WERI-Rb-1 (cell line): ENCODE measurements around the gene A1CF.
"Not testable (repeated sequence)": the region's sequence is repeated elsewhere in the genome, so short reads cannot be mapped to it uniquely, and the experiment has no call there.

ENCODE experiments used
- DNase-seq: peaks from one replicate; pipeline ENCODE4 v3.0.0-alpha.2; 2020
- H3K27ac ChIP-seq: fragments of 250-450 bp; sonication (Bioruptor Pico); 2 replicates; pipeline ENCODE4 v1.5.1; 2020; ENCODE audit warnings: mild to moderate bottlenecking, moderate library complexity
- H3K27me3 ChIP-seq: fragments of 250-450 bp; sonication (Bioruptor Pico); 2 replicates; pipeline ENCODE4 v1.5.1; 2021; ENCODE audit warnings: mild to moderate bottlenecking, low read depth, moderate library complexity; ENCODE audit not compliant: insufficient read depth, severe bottlenecking
- H3K36me3 ChIP-seq: fragments of 250-450 bp; sonication (Bioruptor Pico); 2 replicates; pipeline ENCODE4 v1.5.1; 2020; ENCODE audit warnings: mild to moderate bottlenecking, moderate library complexity
- H3K4me3 ChIP-seq: 2 replicates; pipeline ENCODE4 v1.5.1; 2011; ENCODE audit warnings: low read depth, mild to moderate bottlenecking, control low read depth, low read length
- H3K9me3 ChIP-seq: fragments of 250-450 bp; sonication (Bioruptor Pico); 2 replicates; pipeline ENCODE4 v1.5.1; 2021; ENCODE audit warnings: mild to moderate bottlenecking, moderate library complexity; ENCODE audit not compliant: severe bottlenecking
- TF ChIP-seq, protein P1 (sequence below): IDR thresholded peaks from 2 replicates; pipeline ENCODE4 v1.5.1; 2011; ENCODE audit warnings: low read depth, mild to moderate bottlenecking, control low read depth, inconsistent platforms, low read length

The A1CF gene

DNA sequence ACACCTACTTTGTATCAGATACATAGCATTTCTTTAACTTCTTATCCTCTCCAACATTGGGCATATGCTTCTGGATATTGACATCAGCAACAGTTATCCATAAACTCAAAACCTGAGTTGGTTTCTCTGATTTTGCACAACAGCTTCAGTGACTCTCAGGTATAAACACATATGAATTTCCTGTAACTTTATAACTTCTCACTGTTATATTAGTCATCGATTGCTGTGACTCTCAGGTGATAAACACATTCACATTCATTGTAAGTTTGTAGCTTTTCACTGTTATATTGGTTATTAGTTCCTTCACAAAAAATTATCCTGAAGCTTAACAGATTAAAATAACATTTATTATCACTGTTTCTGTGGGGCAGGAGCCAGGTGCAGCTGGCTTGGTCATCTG, 88.7 kb downstream of the A1CF start:
- H3K9me3 ChIP-seq: no peaks in the 10 kb centered on the region
- H3K27me3 ChIP-seq: no peaks in the 10 kb centered on the region
- no peak overlapping the region for H3K27ac ChIP-seq
- no peaks in the 10 kb centered on the region for H3K36me3 ChIP-seq
- H3K4me3 ChIP-seq: no peak overlapping the region
- DNase-seq: no peak
- TF ChIP-seq, protein P1, sequence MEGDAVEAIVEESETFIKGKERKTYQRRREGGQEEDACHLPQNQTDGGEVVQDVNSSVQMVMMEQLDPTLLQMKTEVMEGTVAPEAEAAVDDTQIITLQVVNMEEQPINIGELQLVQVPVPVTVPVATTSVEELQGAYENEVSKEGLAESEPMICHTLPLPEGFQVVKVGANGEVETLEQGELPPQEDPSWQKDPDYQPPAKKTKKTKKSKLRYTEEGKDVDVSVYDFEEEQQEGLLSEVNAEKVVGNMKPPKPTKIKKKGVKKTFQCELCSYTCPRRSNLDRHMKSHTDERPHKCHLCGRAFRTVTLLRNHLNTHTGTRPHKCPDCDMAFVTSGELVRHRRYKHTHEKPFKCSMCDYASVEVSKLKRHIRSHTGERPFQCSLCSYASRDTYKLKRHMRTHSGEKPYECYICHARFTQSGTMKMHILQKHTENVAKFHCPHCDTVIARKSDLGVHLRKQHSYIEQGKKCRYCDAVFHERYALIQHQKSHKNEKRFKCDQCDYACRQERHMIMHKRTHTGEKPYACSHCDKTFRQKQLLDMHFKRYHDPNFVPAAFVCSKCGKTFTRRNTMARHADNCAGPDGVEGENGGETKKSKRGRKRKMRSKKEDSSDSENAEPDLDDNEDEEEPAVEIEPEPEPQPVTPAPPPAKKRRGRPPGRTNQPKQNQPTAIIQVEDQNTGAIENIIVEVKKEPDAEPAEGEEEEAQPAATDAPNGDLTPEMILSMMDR: no peak

- no peaks in the 10 kb centered on the region for H3K27me3 ChIP-seq
- H3K4me3 ChIP-seq: no peak overlapping the region
- DNase-seq: no peak
- H3K27ac ChIP-seq: no peak overlapping the region
- no peaks in the 10 kb centered on the region for H3K9me3 ChIP-seq
- TF ChIP-seq, protein P1: no peak
- no peaks in the 10 kb centered on the region for H3K36me3 ChIP-seq
Measured at GRCh38 chr10:50794490-50794889, 90.9 kb downstream of the A1CF start.

- no peak overlapping the region for H3K27ac ChIP-seq
- TF ChIP-seq, protein P1: no peak
- no peak overlapping the region for H3K4me3 ChIP-seq
- H3K27me3 ChIP-seq: no peaks in the 10 kb centered on the region
- DNase-seq: no peak
- H3K36me3 ChIP-seq: no peaks in the 10 kb centered on the region
- H3K9me3 ChIP-seq: no peaks in the 10 kb centered on the region
Measured at GRCh38 chr10:50788951-50789945, 96.2 kb downstream of the A1CF start.

DNA sequence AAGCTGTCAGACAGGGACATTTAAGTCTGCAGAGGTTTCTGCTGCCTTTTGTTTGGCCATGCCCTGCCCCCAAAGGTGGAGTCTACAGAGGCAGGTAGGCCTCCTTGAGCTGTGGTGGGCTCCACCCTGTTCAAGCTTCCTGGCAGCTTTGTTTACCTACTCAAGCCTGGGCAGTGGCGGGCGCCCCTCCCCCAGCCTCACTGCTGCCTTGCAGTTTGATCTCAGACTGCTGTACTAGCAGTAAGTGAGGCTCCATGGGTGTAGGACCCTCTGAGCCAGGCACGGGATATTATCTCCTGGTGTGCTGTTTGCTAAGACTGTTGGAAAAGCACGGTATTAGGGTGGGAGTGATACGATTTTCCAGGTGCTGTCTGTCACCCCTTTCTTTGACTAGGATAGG, 97.5 kb downstream of the A1CF start:
- H3K4me3 ChIP-seq, H3K36me3 ChIP-seq, DNase-seq, H3K9me3 ChIP-seq, H3K27ac ChIP-seq, H3K27me3 ChIP-seq: not testable (repeated sequence)

GRCh38 chr10:50782017-50782416, 103.4 kb downstream of the A1CF start:
- H3K27ac ChIP-seq, DNase-seq, H3K4me3 ChIP-seq, H3K27me3 ChIP-seq, H3K9me3 ChIP-seq, H3K36me3 ChIP-seq: not testable (repeated sequence)

DNA sequence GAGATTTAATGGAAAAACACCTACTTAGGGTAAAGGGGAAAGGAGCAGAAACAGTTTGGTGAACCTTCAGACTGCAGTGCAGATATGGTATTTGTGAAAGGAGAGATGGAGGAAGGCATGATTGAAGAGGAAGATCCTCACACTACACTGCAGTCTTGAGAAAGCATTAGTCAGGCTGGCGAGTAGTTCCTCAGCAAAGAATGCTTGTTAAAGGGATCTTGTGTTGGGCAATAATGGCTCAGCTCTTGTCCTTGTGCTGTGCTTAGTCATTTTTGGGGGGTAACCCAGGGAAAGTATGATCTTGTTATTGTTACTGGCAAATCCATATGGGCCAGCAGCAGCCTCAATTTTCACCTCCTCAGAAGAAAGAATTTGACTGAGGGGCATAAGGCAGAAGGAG, 105.4 kb downstream of the A1CF start:
- H3K9me3 ChIP-seq, H3K27me3 ChIP-seq, H3K27ac ChIP-seq, DNase-seq, H3K36me3 ChIP-seq, H3K4me3 ChIP-seq: not testable (repeated sequence)

GRCh38 chr10:50774868-50775267, 110.6 kb downstream of the A1CF start:
- DNase-seq, H3K9me3 ChIP-seq, H3K36me3 ChIP-seq, H3K4me3 ChIP-seq, H3K27ac ChIP-seq, H3K27me3 ChIP-seq: not testable (repeated sequence)

DNA sequence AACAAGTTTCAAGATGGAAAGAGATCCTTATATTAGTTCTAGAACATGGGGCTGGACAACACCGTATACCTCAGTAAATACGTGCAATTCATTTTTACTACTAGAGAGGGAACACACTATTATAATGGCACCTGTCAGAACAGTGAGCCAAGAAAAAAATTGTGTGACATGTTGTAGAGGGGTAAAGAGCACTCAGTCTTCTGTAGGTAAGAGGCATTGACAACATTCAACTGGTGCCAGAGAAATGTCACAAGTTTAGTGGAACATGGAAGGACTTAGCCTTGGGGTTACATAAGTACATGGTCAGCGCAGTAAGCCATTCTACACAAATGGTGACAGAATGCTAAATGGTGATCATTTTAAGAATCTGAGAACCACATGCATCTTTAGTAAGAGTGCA, 113.4 kb downstream of the A1CF start:
- not testable (repeated sequence) for H3K36me3 ChIP-seq, H3K9me3 ChIP-seq, H3K4me3 ChIP-seq, DNase-seq, H3K27me3 ChIP-seq, H3K27ac ChIP-seq

DNA sequence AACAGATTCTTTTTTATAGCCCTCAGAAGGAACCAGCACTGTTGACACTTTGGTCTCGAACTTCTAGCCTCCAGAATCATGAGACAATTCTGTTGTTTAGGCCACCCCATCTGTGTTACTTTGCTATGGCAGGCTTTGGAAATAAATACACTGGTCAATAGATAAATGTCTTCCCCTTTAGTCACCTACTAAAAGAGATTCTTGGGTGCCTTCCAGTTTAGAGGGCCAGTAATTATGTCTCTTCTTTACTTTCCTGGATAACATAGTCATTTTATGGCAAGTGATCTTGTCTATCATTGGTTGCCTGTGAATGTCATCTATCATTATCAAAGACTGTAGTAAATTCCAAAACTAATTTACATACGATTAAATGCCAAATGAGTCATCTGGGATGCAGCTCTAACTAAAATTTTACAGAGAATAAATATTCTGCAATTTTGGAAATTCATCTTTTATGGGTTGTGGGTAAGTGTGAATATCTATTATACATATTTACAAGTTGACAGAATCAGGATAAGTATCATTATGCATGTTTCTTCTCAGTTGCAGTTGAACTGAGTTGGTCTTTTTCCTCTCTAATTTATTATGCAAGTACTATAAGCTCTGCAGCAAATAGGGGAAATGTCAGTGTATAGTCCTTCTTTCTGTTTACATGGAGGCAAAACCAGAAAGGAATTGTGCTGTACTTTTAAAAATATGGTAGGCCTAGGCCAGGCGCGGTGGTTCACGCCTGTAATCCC, 118.5 kb downstream of the A1CF start:
- H3K27ac ChIP-seq, H3K27me3 ChIP-seq, H3K4me3 ChIP-seq, DNase-seq, H3K36me3 ChIP-seq, H3K9me3 ChIP-seq: not testable (repeated sequence)
